H1 (cell line): ENCODE data around the gene TRAK1. TPM values are rescaled to one million over a fixed set of nuclear protein-coding genes. Genes with fewer than 3 reads are reported as not detected.

Source experiments
- CTCF ChIA-PET: fragments of 300-600 bp; sonication (Branson Sonifier 250); formaldehyde crosslinking; loops from one replicate; lab custom pipeline; 2021; ENCODE audit not compliant: partially characterized antibody; lab: Charles Lee
- POLR2A ChIA-PET: fragments of 300-600 bp; sonication (Branson Sonifier 250); formaldehyde crosslinking; loops from one replicate; lab custom pipeline; 2021; ENCODE audit warnings: inconsistent platforms; ENCODE audit not compliant: partially characterized antibody; lab: Charles Lee
- DNase-seq, 2 experiments: peaks; one replicate each; pipeline versions ENCODE4 v3.0.0 to v3.0.0-alpha.2; 2010 to 2022; ENCODE audit warnings: low spot score in 2 of 2, low read depth in 1 of 2, mixed read lengths in 1 of 2
- FAIRE-seq: peaks from 2 replicates; lab custom pipeline; 2011; peaks lifted over from hg19 to GRCh38; lab: Jason Lieb, UNC
- H2AFZ ChIP-seq: 2 replicates; pipeline ENCODE4 v1.8.1; 2012; ENCODE audit warnings: low read length, inconsistent platforms
- H2AK5ac ChIP-seq: 2 replicates; pipeline ENCODE4 v1.6.1; 2013; ENCODE audit warnings: low read depth, low read length
- H2BK120ac ChIP-seq: replicated peaks from 2 replicates; pipeline ENCODE3; 2013; ENCODE audit warnings: low read depth, low read length, inconsistent platforms
- H2BK12ac ChIP-seq: 2 replicates; pipeline ENCODE4 v1.6.1; 2013; ENCODE audit warnings: low read depth, low read length
- H2BK15ac ChIP-seq: 2 replicates; pipeline ENCODE4 v1.6.1; 2013; ENCODE audit warnings: low read length
- H2BK20ac ChIP-seq: 2 replicates; pipeline ENCODE4 v1.6.1; 2013; ENCODE audit warnings: low read length
- H2BK5ac ChIP-seq: 2 replicates; pipeline ENCODE4 v1.6.1; 2013; ENCODE audit warnings: low read depth, low read length
- H3K14ac ChIP-seq: 2 replicates; pipeline ENCODE4 v1.6.1; 2013; ENCODE audit warnings: inconsistent platforms; ENCODE audit not compliant: insufficient read length
- H3K18ac ChIP-seq: 2 replicates; pipeline ENCODE4 v1.6.1; 2013; ENCODE audit warnings: low read length; ENCODE audit errors: extremely low read depth
- H3K23ac ChIP-seq: 2 replicates; pipeline ENCODE4 v1.6.1; 2013; ENCODE audit warnings: inconsistent platforms; ENCODE audit not compliant: insufficient read length
- H3K23me2 ChIP-seq: 2 replicates; pipeline ENCODE4 v1.6.1; 2013; ENCODE audit warnings: low read depth, low read length
- H3K27ac ChIP-seq: 2 replicates; pipeline ENCODE4 v1.6.1; 2011; ENCODE audit warnings: low read depth, low read length, inconsistent platforms
- H3K27me3 ChIP-seq, 4 experiments: replicated peaks in 1 of 4; 1 replicate in 1 of 4; 2 replicates in 3 of 4; pipeline versions ENCODE4 v1.6.1 to v1.8.1; 2011 to 2013; ENCODE audit warnings: low read length in 3 of 4, mild to moderate bottlenecking in 3 of 4, inconsistent platforms in 2 of 4, mixed read lengths in 2 of 4, moderate library complexity in 1 of 4; ENCODE audit not compliant: control insufficient read depth in 3 of 4, insufficient read depth in 3 of 4; ENCODE audit errors: extremely low read depth in 1 of 4
- H3K36me3 ChIP-seq, 4 experiments: 2 replicates each; pipeline versions ENCODE4 v1.6.1 to v1.8.1; 2011 to 2013; ENCODE audit warnings: mild to moderate bottlenecking in 4 of 4, low read length in 3 of 4, moderate library complexity in 2 of 4, control low read depth in 1 of 4, inconsistent platforms in 1 of 4; ENCODE audit not compliant: insufficient read depth in 4 of 4, control insufficient read depth in 2 of 4
- H3K4ac ChIP-seq: replicated peaks from 2 replicates; pipeline ENCODE3; 2013; ENCODE audit warnings: low read length, low read depth, mixed read lengths, inconsistent platforms; ENCODE audit not compliant: insufficient read length
- H3K4me1 ChIP-seq, 4 experiments: replicated peaks in 1 of 4; 1 replicate in 1 of 4; 2 replicates in 3 of 4; pipeline versions ENCODE4 v1.6.1 to v1.8.1; 2011 to 2013; ENCODE audit warnings: low read length in 3 of 4, inconsistent platforms in 2 of 4, mixed read lengths in 1 of 4; ENCODE audit not compliant: insufficient read depth in 4 of 4, control insufficient read depth in 3 of 4
- H3K4me2 ChIP-seq, 2 experiments: 2 replicates each; pipeline versions ENCODE4 v1.6.1 to v1.8.1; 2011 to 2013; ENCODE audit warnings: low read depth in 2 of 2, low read length in 2 of 2, control low read depth in 1 of 2, inconsistent platforms in 1 of 2, mild to moderate bottlenecking in 1 of 2; ENCODE audit not compliant: insufficient read depth in 1 of 2
- H3K4me3 ChIP-seq, 4 experiments: fragments of 200-600, 300-600 bp in 1 of 4; sonication (generic), shearing (Covaris generic), sonication (Bioruptor Twin) in 1 of 4; 2 replicates each; pipeline versions ENCODE4 v1.5.1 to v1.8.1; 2011 to 2016; ENCODE audit warnings: low read length in 4 of 4, low read depth in 3 of 4, control low read depth in 2 of 4, inconsistent platforms in 2 of 4, mild to moderate bottlenecking in 2 of 4, mixed read lengths in 1 of 4, moderate library complexity in 1 of 4; ENCODE audit not compliant: insufficient read depth in 2 of 4; ENCODE audit errors: extremely low read depth in 1 of 4
- H3K56ac ChIP-seq: replicated peaks from 2 replicates; pipeline ENCODE3; 2013; ENCODE audit warnings: low read depth, mild to moderate bottlenecking, mixed read lengths, low read length, inconsistent platforms; ENCODE audit not compliant: insufficient read length
- H3K79me1 ChIP-seq: 2 replicates; pipeline ENCODE4 v1.6.1; 2013; ENCODE audit warnings: low read depth, low read length, control low read depth
- H3K79me2 ChIP-seq, 2 experiments: 2 replicates each; pipeline versions ENCODE4 v1.6.1 to v1.8.1; 2012 to 2013; ENCODE audit warnings: low read length in 2 of 2, mild to moderate bottlenecking in 2 of 2, inconsistent platforms in 1 of 2; ENCODE audit not compliant: insufficient read depth in 2 of 2, control insufficient read depth in 1 of 2
- H3K9ac ChIP-seq, 4 experiments: replicated peaks in 1 of 4; 1 replicate in 1 of 4; 2 replicates in 3 of 4; pipeline versions ENCODE4 v1.6.1 to v1.8.1; 2011 to 2013; ENCODE audit warnings: low read depth in 3 of 4, low read length in 3 of 4, control low read depth in 2 of 4, mild to moderate bottlenecking in 2 of 4, moderate library complexity in 2 of 4, inconsistent platforms in 1 of 4; ENCODE audit errors: extremely low read depth in 1 of 4
- H3K9me3 ChIP-seq, 2 experiments: 2 replicates each; pipeline versions ENCODE4 v1.6.1 to v1.8.1; 2012 to 2013; ENCODE audit warnings: mild to moderate bottlenecking in 2 of 2, moderate library complexity in 2 of 2, control low read depth in 1 of 2, inconsistent platforms in 1 of 2, low read depth in 1 of 2, low read length in 1 of 2, mixed read lengths in 1 of 2; ENCODE audit not compliant: insufficient read depth in 2 of 2
- H4K20me1 ChIP-seq, 2 experiments: replicated peaks in 1 of 2; 2 replicates each; pipeline versions ENCODE3 to v1.8.1; 2011 to 2013; ENCODE audit warnings: inconsistent platforms in 2 of 2, low read length in 2 of 2, mild to moderate bottlenecking in 1 of 2; ENCODE audit not compliant: insufficient read depth in 2 of 2, control insufficient read depth in 1 of 2
- H4K5ac ChIP-seq: 2 replicates; pipeline ENCODE4 v1.6.1; 2013; ENCODE audit warnings: low read length, low read depth, mixed read lengths, inconsistent platforms; ENCODE audit not compliant: insufficient read length
- H4K8ac ChIP-seq: 2 replicates; pipeline ENCODE4 v1.8.0; 2013; ENCODE audit warnings: mild to moderate bottlenecking, moderate library complexity, low read length, inconsistent platforms; ENCODE audit not compliant: insufficient read depth; ENCODE audit errors: extremely low read depth
- H4K91ac ChIP-seq: replicated peaks from 2 replicates; pipeline ENCODE3; 2013; ENCODE audit warnings: low read length, mixed read lengths, inconsistent platforms; ENCODE audit not compliant: insufficient read length
- BCL11A ChIP-seq, 2 experiments: IDR thresholded peaks; one replicate each; pipeline ENCODE4 v1.6.1; 2011; ENCODE audit warnings: low read depth in 2 of 2, low read length in 2 of 2, mild to moderate bottlenecking in 2 of 2
- CBX5 ChIP-seq: fragments of 300-800, 300-1000 bp; sonication (generic); IDR thresholded peaks from 2 replicates; pipeline ENCODE4 v1.7.1; 2016; ENCODE audit warnings: antibody characterized with exemption, low read length, low read depth
- E2F6 ChIP-seq: IDR thresholded peaks from 2 replicates; pipeline ENCODE4 v1.6.1; 2012; ENCODE audit warnings: inconsistent platforms
- EGR1 ChIP-seq: IDR thresholded peaks from 2 replicates; pipeline ENCODE4 v1.6.1; 2011; ENCODE audit warnings: low read depth, low read length, borderline replicate concordance
- GTF2F1 ChIP-seq: IDR thresholded peaks from 2 replicates; pipeline ENCODE4 v1.6.1; 2012; ENCODE audit warnings: low read depth, low read length, improper control_type of control experiment, borderline replicate concordance
- RBBP5 ChIP-seq: IDR thresholded peaks from 2 replicates; pipeline ENCODE4 v1.7.1; 2012; ENCODE audit warnings: low read depth, mild to moderate bottlenecking, inconsistent platforms, low read length, moderate library complexity, borderline replicate concordance
- RFX5 ChIP-seq: IDR thresholded peaks from 2 replicates; pipeline ENCODE4 v1.6.1; 2011; ENCODE audit warnings: low read depth, low read length, improper control_type of control experiment, borderline replicate concordance
- SAP30 ChIP-seq: fragments of 300-600 bp; sonication (generic); IDR thresholded peaks from 2 replicates; pipeline ENCODE4 v1.7.1; 2012; ENCODE audit warnings: low read length, moderate library complexity, mild to moderate bottlenecking, inconsistent platforms; ENCODE audit not compliant: insufficient read depth, insufficient replicate concordance
- SIN3A ChIP-seq, 2 experiments: IDR thresholded peaks in 1 of 2; conservative IDR thresholded peaks in 1 of 2; 2 replicates each; pipeline ENCODE4 v1.6.1; 2011 to 2012; ENCODE audit warnings: low read length in 2 of 2, improper control_type of control experiment in 1 of 2, low read depth in 1 of 2, mild to moderate bottlenecking in 1 of 2
- WGBS, 2 experiments: shearing (Covaris generic) in 1 of 2; methylation state at CpG; one replicate each; pipeline versions ENCODE4 v1.1.6 to v1.1.7; 2013 to 2015; ENCODE audit warnings: low lambda C conversion rate in 2 of 2, mixed read lengths in 2 of 2, inconsistent platforms in 1 of 2, low coverage in 1 of 2, missing lambda C conversion rate in 1 of 2; ENCODE audit not compliant: insufficient replicate concordance in 2 of 2, insufficient coverage in 1 of 2, insufficient read length in 1 of 2; ENCODE audit errors: extremely low coverage in 1 of 2, missing lambda C conversion rate in 1 of 2; 5-methylcytosine and 5-hydroxymethylcytosine counted together
- polyA plus RNA-seq, 7 experiments: library from polyadenylated mRNA; depleted of rRNA in 3 of 7; stranded (reverse) in 5 of 7; unstranded in 2 of 7; fragments of >200 nt in 5 of 7; fragments of 200-250 nt in 2 of 7; gene quantifications; 1 replicate in 5 of 7; 2 replicates in 1 of 7; 4 replicates in 1 of 7; pipeline versions ENCODE4 v1.2.1 to v1.2.3, GENCODE V29; 2011 to 2013; ENCODE audit warnings: missing spikeins in 2 of 7, mixed read lengths in 2 of 7
- total RNA-seq: library from RNA; stranded (reverse); fragmentation: NEBNext Ultra II Directional; extraction: Animal tissue kit (Norgen Biotek cat#: 25700); gene quantifications from 2 replicates; pipeline ENCODE4 v1.2.1, GENCODE V29; 2021

TRAK1 gene
- total and polyA plus RNA-seq, 2 of the 8 experiments (the other 6 are each of a cell fraction or from before 2014, with no cell fraction given) = 21.3 to 32.7 TPM

GRCh38 chr3:42229266-42229941 lies 138.2 kb downstream of the TRAK1 start:
- Histone ChIP-seq H3K9ac (0 out of 7 replicates have a peak overlapping the region, but pooled peaks of 1 of the 4 experiments have one; percentile 2), H2AFZ (peak overlapping the region; percentile 91; the same call in 1 of the 2 replicates)
- CTCF ChIA-PET = interaction anchor here (0.6 to 6.1 kb wide), 49 partner anchors 10 to 1420 kb away, joined by 3 to 69 read pairs (median 4); partner anchors contain the start of gene VIPR1
- TF ChIP-seq SIN3A (conservative IDR thresholded peaks at IDR 0.05 in 1 of 2, IDR thresholded peaks at IDR 0.05 in 1 of 2; ENCODE audit: low read depth in 1 of 2, low read length in 2 of 2) = no peak
- no peak for TF ChIP-seq GTF2F1
- TF ChIP-seq EGR1 = no peak
- no peak for TF ChIP-seq E2F6
- TF ChIP-seq RBBP5 = no peak
- no peak for TF ChIP-seq BCL11A (IDR thresholded peaks at IDR 0.05; ENCODE audit: low read depth in 2 of 2, low read length in 2 of 2)
- no peak for TF ChIP-seq CBX5
- TF ChIP-seq SAP30 = no peak
- no peak for TF ChIP-seq RFX5

More at GRCh38 chr3:42229266-42229941, 138.2 kb downstream of the TRAK1 start:
- no peak overlapping the region for H4K5ac ChIP-seq
- no peaks in the 10 kb centered on the region for H3K79me2 ChIP-seq
- POLR2A ChIA-PET = interaction anchor here (0.6 to 1.1 kb wide), 4 partner anchors 14 to 322 kb away, joined by 3 to 5 read pairs (median 4); no protein-coding TSS in a partner anchor
- H3K27ac ChIP-seq = no peak overlapping the region
- no peak overlapping the region for H2AK5ac ChIP-seq
- H3K23ac ChIP-seq = no peak overlapping the region
- no peak overlapping the region for H4K91ac ChIP-seq
- no peaks in the 10 kb centered on the region; a peak in 1 of 7 replicates for H3K27me3 ChIP-seq
- FAIRE-seq (no peak), DNase-seq (no peak)
- no peak overlapping the region for H4K8ac ChIP-seq
- no peaks in the 10 kb centered on the region for H3K79me1 ChIP-seq
- H2BK15ac ChIP-seq = peak overlapping the region; percentile 88; the same call in 1 of the 2 replicates
- 86% methylated on average over 5 of the region's 5 CpGs; no CpG with 5 or more reads in 1 of the 2 experiments for WGBS, 2 experiments
- H3K18ac ChIP-seq = no peak overlapping the region
- no peak overlapping the region for H2BK5ac ChIP-seq
- no peak overlapping the region for H3K14ac ChIP-seq
- no peak overlapping the region for H3K4me3 ChIP-seq
- no peak overlapping the region for H3K4me2 ChIP-seq
- H3K23me2 ChIP-seq = no peaks in the 10 kb centered on the region; the same call in 1 of the 2 replicates
- H2BK20ac ChIP-seq = peak overlapping the region; percentile 61; the same call in 1 of the 2 replicates
- H3K4ac ChIP-seq = no peak overlapping the region
- no peak overlapping the region for H3K56ac ChIP-seq
- H2BK12ac ChIP-seq = peak overlapping the region; percentile 77; the same call in 1 of the 2 replicates
- no peak overlapping the region for H2BK120ac ChIP-seq
- 0 out of 7 replicates have a peak, but pooled peaks cover 0 to 4% (median 0%) of the 10 kb centered on the region in 4 experiments for H3K4me1 ChIP-seq
- no peaks in the 10 kb centered on the region for H4K20me1 ChIP-seq
- H3K36me3 ChIP-seq = no peaks in the 10 kb centered on the region; a peak in 1 of 8 replicates
- no peaks in the 10 kb centered on the region for H3K9me3 ChIP-seq
